ENCODE results near the gene ZNF366. TPM values are rescaled to one million over a fixed set of nuclear protein-coding genes. Genes with fewer than 3 reads are reported as not detected.

ZNF366 gene
- total RNA-seq, 1 donor from 2014 or later: 7.9 TPM

- intact Hi-C loops (cut with DNase I): no loop called here
- no peak for TF ChIP-seq CTCF (IDR thresholded peaks at IDR 0.05)
- Histone ChIP-seq H3K36me3 (no peaks in the 10 kb centered on the region), H3K4me3 (no peak overlapping the region), H3K27ac (peak overlapping the region in 1 of 2 donors; percentile 29), H3K27me3 (no peaks in the 10 kb centered on the region), H3K9me3 (no peaks in the 10 kb centered on the region), H3K4me1 (peaks cover 5 to 38% of the 10 kb centered on the region in 2 donors)
- no peak for DNase-seq (ENCODE audit: low spot score in 2 of 2)
Observed at GRCh38 chr5:72507907-72508238, 663 bp upstream of the ZNF366 start.

DNA sequence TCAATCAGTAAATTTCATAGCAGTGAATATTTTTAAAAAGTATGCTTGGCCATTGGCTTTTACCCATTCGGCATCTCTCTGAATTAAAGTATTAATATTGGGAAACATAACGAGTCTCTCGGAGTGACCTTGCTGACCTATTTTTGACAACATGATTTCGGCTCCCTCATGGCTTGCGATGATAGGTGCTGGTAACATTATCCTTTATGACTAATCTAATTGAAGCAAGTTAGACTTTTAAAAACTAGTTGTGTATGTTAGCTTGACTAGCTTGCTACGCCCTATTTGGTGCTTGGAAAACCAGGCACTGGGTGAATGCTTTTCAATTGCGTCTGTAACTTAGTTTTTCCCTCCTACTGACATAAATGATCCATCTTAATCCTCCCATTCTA lies 1.1 kb downstream of the ZNF366 start:
- Histone ChIP-seq H3K4me1 (peaks cover 5 to 40% of the 10 kb centered on the region in 2 donors), H3K4me3 (no peak overlapping the region), H3K27ac (no peak overlapping the region), H3K27me3 (no peaks in the 10 kb centered on the region), H3K9me3 (no peaks in the 10 kb centered on the region), H3K36me3 (no peaks in the 10 kb centered on the region)
- no peak for TF ChIP-seq CTCF (IDR thresholded peaks at IDR 0.05)
- intact Hi-C loops (cut with DNase I): no loop called here
- no peak for DNase-seq (ENCODE audit: low spot score in 2 of 2)

GRCh38 chr5:72505539-72506157 lies 1.6 kb downstream of the ZNF366 start:
- TF ChIP-seq CTCF (IDR thresholded peaks at IDR 0.05): no peak
- Histone ChIP-seq H3K27me3 (no peaks in the 10 kb centered on the region), H3K4me3 (no peak overlapping the region), H3K36me3 (no peaks in the 10 kb centered on the region), H3K9me3 (no peaks in the 10 kb centered on the region), H3K4me1 (peaks cover 1 to 37% of the 10 kb centered on the region in 2 donors), H3K27ac (peak overlapping the region in 1 of 2 donors; percentile 7)
- no peak for DNase-seq (ENCODE audit: low spot score in 2 of 2)
- intact Hi-C loops (cut with DNase I): no loop called here

DNA sequence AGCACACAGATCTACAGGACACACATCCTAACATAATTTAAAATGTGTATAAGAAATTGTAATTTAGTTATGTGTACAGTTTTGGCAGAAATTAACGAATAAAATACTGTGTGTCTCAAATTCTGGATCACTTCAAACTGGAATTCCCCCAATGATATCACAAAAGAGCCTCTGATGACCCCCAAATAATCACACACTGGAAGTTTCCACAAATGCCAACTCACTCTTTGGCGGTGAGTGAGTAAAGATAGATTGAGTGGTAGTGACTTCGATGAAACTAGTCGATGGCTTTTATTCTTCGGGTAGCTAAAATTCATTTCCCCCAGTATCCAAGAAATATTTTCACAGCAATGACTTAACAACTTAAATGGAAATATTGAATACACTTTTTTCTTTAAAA lies 2.2 kb downstream of the ZNF366 start:
- H3K4me3 ChIP-seq: no peak overlapping the region
- H3K27me3 ChIP-seq: no peaks in the 10 kb centered on the region
- DNase-seq (ENCODE audit: low spot score in 2 of 2): no peak
- H3K27ac ChIP-seq: peak overlapping the region in 1 of 2 donors; percentile 7
- H3K36me3 ChIP-seq: no peaks in the 10 kb centered on the region
- intact Hi-C loops (cut with DNase I): no loop called here
- H3K9me3 ChIP-seq: no peaks in the 10 kb centered on the region
- TF ChIP-seq CTCF (IDR thresholded peaks at IDR 0.05): no peak
- peaks cover 0 to 32% of the 10 kb centered on the region in 2 donors for H3K4me1 ChIP-seq

GRCh38 chr5:72503888-72504491 lies 3.2 kb downstream of the ZNF366 start:
- peak overlapping the region; percentile 16 to 50 for H3K27ac ChIP-seq
- H3K4me1 ChIP-seq: peaks cover 0 to 24% of the 10 kb centered on the region in 2 donors
- no peak for TF ChIP-seq CTCF (IDR thresholded peaks at IDR 0.05)
- no peaks in the 10 kb centered on the region for H3K9me3 ChIP-seq
- H3K27me3 ChIP-seq: no peaks in the 10 kb centered on the region
- no peak for DNase-seq (ENCODE audit: low spot score in 2 of 2)
- intact Hi-C loops (cut with DNase I): no loop called here
- no peak overlapping the region for H3K4me3 ChIP-seq
- no peaks in the 10 kb centered on the region for H3K36me3 ChIP-seq

All from ascending aorta (tissue), 2 donors.